Astrocyte (in vitro differentiated cells and primary cell): Measurements from ENCODE around the gene GGA2.
"Not testable (repeated sequence)": the region's sequence is repeated elsewhere in the genome, so short reads cannot be mapped to it uniquely, and the experiment has no call there.

Experiments used
- CTCF ChIP-seq: IDR thresholded peaks from 2 replicates; pipeline ENCODE4 v1.5.1; 2011; ENCODE audit warnings: low read depth, mild to moderate bottlenecking, inconsistent platforms, low read length, moderate library complexity; ENCODE audit not compliant: insufficient read depth
- EZH2 ChIP-seq: IDR thresholded peaks from 2 replicates; pipeline ENCODE4 v1.6.1; 2012; ENCODE audit warnings: mild to moderate bottlenecking, low read length, inconsistent platforms; ENCODE audit not compliant: insufficient read depth

GRCh38 chr16:23462994-23463393 is 47.3 kb downstream of the GGA2 start:
- TF ChIP-seq CTCF, EZH2: not testable (repeated sequence)
